H1 (cell line): ENCODE measurements around the gene SPINK9.

Source experiments
- NRF1 ChIP-seq: IDR thresholded peaks from 2 replicates; pipeline ENCODE4 v1.6.1; 2011; ENCODE audit warnings: mild to moderate bottlenecking, low read depth, low read length, improper control_type of control experiment
- PHF8 ChIP-seq: fragments of 200-600 bp; sonication (generic); conservative IDR thresholded peaks from 2 replicates; pipeline ENCODE4 v1.7.1; 2012; ENCODE audit warnings: low read depth, mild to moderate bottlenecking, inconsistent platforms, low read length, moderate library complexity

DNA sequence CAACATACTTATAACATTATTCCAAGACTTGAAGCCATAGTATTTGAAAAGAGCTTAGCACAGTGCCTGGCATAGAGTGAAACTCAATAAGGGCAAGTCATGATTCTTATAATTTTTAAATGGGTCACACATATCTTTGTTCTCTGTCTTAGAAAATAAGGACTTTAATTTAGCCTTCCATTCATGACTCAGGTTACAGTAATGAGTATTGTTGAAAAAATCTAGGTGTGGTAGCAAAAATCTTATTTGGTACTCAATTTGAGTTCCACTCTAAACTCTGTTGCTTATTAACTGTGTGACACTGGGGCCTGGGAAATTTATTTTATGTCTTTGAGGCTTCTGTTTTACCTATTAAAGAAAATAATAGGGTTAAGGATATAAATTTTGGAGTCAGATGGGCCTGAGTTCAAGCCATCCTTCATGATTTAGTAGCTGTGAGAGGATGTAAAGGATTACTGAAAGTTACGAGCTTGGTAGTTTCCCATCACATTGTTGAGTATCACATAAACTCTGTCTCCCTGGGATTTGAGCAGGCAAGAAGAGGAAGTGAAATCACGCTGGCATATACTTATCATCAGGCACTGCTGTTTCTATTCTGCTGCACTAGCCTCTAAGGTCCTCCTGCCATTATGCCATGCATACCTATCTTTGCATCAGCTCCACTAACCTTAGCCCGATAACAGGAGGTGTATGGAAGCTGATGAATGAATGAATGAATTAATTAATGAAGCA lies 1.5 kb downstream of the SPINK9 start:
- TF ChIP-seq PHF8 (no peak), NRF1 (no peak)
